ENCODE data around the gene PRKCA.

PRKCA gene

DNA sequence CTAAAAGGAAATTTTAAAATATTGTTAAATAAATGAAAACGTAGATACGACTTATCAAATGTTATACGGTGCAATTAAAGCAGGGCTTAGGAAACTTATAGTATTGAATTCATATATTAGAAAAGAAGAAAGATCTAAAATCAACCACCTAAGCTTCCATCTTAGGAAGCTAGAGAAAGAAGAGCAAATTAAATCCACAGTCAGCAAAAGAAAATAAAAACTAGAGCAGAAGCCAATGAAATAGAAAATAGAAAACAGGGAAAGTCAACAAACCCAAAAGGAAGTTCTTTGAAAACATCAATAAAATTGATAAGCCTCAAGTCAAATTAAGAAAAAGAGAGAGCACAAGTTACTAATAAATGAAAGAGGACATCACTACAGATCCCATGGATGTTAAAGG, 457.9 kb downstream of the PRKCA start:
- no peak for DNase-seq

DNA sequence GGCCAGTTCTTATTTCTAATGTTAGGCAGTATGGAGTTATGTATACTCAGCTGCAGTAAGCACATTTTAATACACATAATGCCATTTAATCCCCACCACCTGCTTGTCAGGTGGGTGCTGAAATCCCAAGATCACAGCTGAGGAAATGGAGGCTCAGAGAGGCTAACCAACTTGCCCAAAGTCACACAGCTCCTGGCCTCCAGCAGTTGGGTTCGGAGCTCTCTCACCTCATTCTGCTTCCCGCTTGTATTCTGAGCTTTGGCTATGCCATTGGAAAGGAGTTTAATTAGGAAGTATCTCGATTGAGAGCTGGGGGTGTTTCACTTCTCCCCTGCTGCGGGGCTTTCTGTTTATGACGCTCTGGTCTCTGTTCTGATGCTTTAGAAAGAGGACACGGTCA, 459.9 kb downstream of the PRKCA start:
- DNase-seq, result no peak

GRCh38 chr17:66763056-66763455, 460.6 kb downstream of the PRKCA start:
- DNase-seq, result no peak

DNA sequence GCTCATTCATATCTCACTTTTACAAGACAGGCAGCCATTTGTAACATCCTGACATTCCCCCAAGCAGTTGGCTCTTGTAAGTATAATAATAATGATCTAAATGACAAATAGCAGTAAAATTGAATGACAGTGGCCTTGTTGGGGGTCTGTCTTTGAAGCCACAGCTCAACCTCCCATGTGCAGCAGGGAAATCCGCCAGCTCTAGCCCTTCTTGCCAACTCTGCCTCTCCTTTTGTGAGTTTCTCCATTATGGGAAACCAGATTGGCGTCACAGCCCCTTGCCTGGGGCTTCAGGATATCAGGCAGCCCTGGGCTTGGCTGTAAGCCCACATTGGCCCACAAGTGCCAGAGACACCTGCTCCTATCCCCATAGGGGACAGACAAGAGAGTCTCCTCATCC, 462.1 kb downstream of the PRKCA start:
- DNase-seq, result no peak

GRCh38 chr17:66767154-66767933, 464.9 kb downstream of the PRKCA start:
- DNase-seq, result no peak

DNA sequence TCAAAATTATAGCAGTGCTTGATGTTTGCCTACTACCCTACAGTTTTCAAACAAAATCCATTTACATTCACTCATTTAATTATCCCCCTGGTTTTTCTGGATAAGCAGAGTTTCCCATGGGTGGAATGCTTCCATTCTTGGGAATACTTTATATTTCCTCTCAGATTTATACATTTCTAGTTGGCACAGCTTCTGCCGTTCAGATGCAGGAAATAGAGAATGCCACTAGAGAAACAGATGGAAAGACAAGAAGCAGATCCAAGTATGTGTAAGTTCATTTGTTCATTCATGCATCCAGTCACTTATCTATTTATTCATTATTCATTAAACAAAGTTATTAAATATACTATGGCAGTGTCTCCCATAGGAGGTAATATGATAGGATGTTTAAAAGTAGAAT, 467.5 kb downstream of the PRKCA start:
- no peak for DNase-seq

DNA sequence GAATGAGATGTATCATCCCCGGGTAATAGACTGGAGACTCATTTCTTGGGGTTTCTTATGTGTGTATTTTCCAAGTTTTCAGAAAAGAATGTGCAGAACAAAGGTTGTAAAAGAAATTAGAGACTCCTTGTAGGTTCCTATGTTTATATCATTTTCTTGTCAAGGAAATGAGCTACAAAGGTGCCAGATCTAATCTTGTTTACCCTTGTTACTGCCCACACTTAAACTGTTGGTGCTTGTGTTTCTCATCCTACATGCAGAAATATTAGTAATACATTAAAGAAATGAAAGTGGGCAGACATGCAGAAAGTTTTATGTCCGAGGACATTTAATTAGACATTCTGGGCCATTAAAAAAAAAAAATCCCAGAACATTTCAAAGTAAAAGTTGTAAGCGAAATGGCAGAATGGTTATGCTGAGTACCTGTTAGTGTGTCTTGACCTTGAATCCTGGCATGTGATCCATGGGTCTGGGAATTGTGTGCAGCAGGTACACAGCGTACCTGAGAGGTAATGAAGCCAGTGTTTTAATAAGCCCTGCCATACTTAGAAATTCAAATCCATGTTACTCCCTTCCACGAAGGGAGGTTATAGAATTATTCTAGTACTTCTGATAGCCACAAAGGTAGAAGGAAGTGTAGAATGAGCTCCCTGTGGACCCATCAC, 469.9 kb downstream of the PRKCA start:
- no peak for DNase-seq

- no peak for DNase-seq
Measured at GRCh38 chr17:66775271-66775670, 472.9 kb downstream of the PRKCA start.

GRCh38 chr17:66775881-66776400, 473.5 kb downstream of the PRKCA start:
- no peak for DNase-seq

GRCh38 chr17:66776999-66777688, 474.7 kb downstream of the PRKCA start:
- DNase-seq, result no peak

DNA sequence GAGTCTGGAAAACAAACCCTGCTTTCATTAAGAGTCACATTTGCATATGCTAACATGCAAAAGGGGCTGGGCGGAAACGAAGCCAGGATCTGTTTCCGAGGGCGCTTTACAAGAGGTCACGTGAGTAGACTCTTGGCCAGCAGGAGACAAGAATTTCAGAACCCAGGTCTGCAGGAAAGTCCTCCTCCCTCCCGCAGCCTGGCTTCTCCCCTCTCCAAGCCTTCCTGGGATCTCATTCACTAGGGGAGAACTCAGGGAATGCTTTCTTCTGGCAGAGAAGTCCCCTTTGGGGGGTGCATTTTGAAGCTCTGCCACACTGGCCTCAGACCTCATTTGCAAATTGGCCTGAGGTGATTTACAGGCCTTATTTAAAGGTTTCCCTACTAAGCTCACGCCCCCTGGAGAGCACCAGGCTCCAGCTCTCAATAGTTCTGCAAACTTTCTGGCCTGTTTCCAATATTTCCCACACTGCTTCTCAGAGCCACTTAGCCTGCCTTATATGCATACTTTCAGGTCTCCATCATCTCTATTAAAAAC, 475.3 kb downstream of the PRKCA start:
- no peak for DNase-seq

DNA sequence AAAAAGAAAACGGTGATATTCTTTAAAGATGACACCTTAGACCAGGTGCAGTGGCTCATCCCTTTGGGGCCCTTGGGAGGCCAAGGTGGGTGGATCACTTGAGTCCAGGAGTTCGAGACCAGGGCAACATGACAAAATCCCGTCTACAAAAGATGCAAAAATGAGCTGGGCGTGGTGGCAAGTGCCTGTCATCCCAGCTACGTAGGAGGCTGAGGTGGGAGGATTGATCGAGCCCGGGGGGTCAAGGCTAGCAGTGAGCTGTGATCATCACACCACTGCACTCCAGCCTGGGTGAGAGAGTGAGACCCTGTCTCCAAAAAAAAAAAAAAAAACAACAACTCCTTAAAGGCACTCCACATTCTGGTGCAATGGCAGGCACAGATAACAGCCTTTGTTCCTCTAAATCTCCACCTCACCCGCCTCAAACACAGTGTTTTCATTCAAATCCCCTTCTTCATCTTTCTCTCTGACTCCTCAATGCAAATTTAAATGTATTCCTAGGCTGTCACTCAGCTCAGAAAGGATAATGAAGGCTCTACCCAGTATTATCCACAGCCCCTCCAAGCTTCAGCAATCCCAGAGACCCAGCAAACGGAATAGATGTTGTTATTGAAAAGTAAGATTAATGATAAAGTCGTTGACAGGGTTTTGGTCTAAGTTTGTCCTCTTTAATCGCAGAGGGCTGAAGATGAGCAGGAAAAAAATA, 476.3 kb downstream of the PRKCA start:
- no peak for DNase-seq

DNA sequence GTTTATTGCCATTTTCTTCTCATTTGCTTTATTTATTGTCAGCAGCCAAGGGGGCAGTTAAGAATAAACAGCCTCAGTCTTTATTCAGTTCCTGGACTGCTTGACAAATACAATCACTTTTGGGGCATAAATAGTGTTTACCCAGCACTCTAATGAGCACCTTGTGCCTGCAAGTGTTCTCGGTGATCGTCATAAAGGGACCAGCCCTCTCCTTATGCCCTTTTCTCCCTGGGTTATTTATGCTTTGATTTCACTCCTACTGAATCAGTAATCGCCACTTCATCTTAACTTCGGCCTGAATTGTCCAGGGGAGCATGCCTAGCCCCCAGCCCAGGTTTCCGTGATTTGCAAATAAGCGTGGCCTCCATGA, 476.8 kb downstream of the PRKCA start:
- no peak for DNase-seq

GRCh38 chr17:66781135-66781534, 478.7 kb downstream of the PRKCA start:
- DNase-seq, result no peak

- DNase-seq, result no peak
Measured at GRCh38 chr17:66782851-66783250, 480.4 kb downstream of the PRKCA start.

GRCh38 chr17:66783656-66784381, 481.4 kb downstream of the PRKCA start:
- DNase-seq, result no peak

DNA sequence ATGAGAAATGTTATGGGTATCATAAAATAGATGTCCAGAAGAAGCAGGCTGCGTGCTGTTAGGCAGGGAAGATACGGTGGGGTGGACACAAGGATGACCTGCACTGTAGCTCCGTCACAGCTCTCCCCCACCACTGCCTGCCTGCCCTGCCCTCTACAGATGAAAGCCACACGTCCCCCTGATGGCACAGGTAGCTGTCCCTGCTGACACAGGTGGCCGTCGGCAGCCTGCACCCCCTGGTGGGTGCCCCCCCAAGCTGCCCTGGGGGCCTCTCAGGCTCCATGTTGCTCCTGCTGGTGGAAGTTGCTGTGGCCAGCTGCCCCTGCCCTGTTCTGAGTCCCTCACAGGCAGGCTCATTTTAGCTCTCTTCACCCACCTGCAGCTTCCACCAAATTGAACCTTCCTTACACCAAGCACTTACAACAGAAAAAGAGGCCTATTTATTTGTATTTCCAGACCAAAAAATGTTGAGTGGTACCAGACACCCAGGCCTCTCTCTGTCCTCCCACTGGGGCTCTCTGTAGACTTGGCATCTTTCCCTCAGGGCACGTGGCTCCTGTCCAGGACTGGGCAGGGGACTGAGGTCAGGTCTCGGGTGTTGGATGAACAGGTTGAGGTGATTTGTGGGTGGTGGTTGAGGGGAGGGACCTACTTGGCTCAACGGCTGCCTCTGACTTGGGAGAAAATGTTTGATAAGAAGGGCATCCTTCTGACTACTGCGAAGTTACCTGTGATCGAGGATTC, 482.4 kb downstream of the PRKCA start:
- DNase-seq, result no peak

DNA sequence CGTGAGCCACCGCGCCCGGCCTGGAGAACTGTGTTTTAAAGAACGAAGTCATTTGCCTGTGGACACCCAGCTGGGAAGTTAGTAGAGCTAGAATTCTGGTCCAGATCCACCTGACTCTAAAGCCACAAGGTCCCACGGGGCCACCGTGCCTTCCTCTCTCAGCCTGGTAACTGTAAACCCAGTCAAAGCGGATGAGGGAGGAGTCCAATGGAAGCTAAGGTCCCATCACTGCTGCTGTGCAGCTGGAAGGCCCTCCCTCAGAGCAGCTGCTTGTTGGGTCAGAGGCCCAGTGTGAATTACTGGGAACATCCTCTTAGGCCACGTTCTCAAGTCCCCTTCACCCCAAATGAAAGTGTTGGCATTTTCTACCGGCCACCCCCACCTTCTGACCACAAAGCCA, 483.7 kb downstream of the PRKCA start:
- no peak for DNase-seq

- DNase-seq, result no peak
Measured at GRCh38 chr17:66787914-66788313, 485.5 kb downstream of the PRKCA start.

GRCh38 chr17:66789093-66789492, 486.7 kb downstream of the PRKCA start:
- DNase-seq, result no peak

GRCh38 chr17:66789961-66790437, 487.6 kb downstream of the PRKCA start:
- DNase-seq, result no peak
